Mesenchymal stem cell (in vitro differentiated cells and primary cell): ENCODE measurements around the gene GRK1.

ENCODE experiments used
- DNase-seq: peaks from one replicate; pipeline ENCODE4 v3.0.0-alpha.2; 2013
- H2AFZ ChIP-seq: one replicate; pipeline ENCODE4 v1.6.1; 2013; ENCODE audit warnings: low read depth, mild to moderate bottlenecking, control low read depth, inconsistent platforms, low read length, moderate library complexity
- H2AK5ac ChIP-seq: 2 replicates; pipeline ENCODE4 v1.6.1; 2013; ENCODE audit warnings: low read length, moderate library complexity, mild to moderate bottlenecking, inconsistent platforms; ENCODE audit not compliant: severe bottlenecking
- H2BK120ac ChIP-seq: one replicate; pipeline ENCODE4 v1.6.1; 2013; ENCODE audit warnings: low read depth, mild to moderate bottlenecking, inconsistent platforms, low read length, moderate library complexity
- H2BK12ac ChIP-seq, 2 experiments: one replicate each; pipeline ENCODE4 v1.6.1; 2013; ENCODE audit warnings: inconsistent platforms in 2 of 2, low read length in 2 of 2, mild to moderate bottlenecking in 2 of 2, moderate library complexity in 2 of 2, control low read depth in 1 of 2
- H2BK15ac ChIP-seq: one replicate; pipeline ENCODE4 v1.6.1; 2013; ENCODE audit warnings: mild to moderate bottlenecking, low read depth, inconsistent platforms; ENCODE audit not compliant: poor library complexity, severe bottlenecking
- H2BK5ac ChIP-seq: 2 replicates; pipeline ENCODE4 v1.6.1; 2013; ENCODE audit warnings: low read depth, mild to moderate bottlenecking, low read length, control low read depth, inconsistent platforms; ENCODE audit not compliant: poor library complexity, severe bottlenecking
- H3K14ac ChIP-seq, 2 experiments: one replicate each; pipeline ENCODE4 v1.6.1; 2013; ENCODE audit warnings: inconsistent platforms in 2 of 2, low read length in 2 of 2, control low read depth in 1 of 2, mild to moderate bottlenecking in 1 of 2, moderate library complexity in 1 of 2
- H3K18ac ChIP-seq, 2 experiments: one replicate each; pipeline ENCODE4 v1.6.1; 2013; ENCODE audit warnings: inconsistent platforms in 2 of 2, low read length in 2 of 2, control low read depth in 1 of 2, low read depth in 1 of 2, mild to moderate bottlenecking in 1 of 2
- H3K23ac ChIP-seq, 2 experiments: one replicate each; pipeline ENCODE4 v1.6.1; 2013; ENCODE audit warnings: inconsistent platforms in 2 of 2, low read length in 2 of 2, mild to moderate bottlenecking in 2 of 2, moderate library complexity in 2 of 2, control low read depth in 1 of 2
- H3K27ac ChIP-seq: 2 replicates; pipeline ENCODE4 v1.5.1; 2013; ENCODE audit warnings: mild to moderate bottlenecking, moderate library complexity, low read length, control low read depth, inconsistent platforms; ENCODE audit not compliant: poor library complexity, severe bottlenecking
- H3K27me3 ChIP-seq, 2 experiments: 2 replicates each; pipeline versions ENCODE4 v1.6.1 to v1.7.0; 2013; ENCODE audit warnings: low read length in 2 of 2, mild to moderate bottlenecking in 2 of 2, moderate library complexity in 2 of 2, control low read depth in 1 of 2, inconsistent platforms in 1 of 2; ENCODE audit not compliant: control insufficient read depth in 1 of 2, insufficient read depth in 1 of 2
- H3K36me3 ChIP-seq, 2 experiments: 2 replicates each; pipeline versions ENCODE4 v1.6.1 to v1.7.0; 2013; ENCODE audit warnings: low read length in 2 of 2, control low read depth in 1 of 2, inconsistent platforms in 1 of 2, low read depth in 1 of 2, mild to moderate bottlenecking in 1 of 2; ENCODE audit not compliant: insufficient read depth in 2 of 2, control insufficient read depth in 1 of 2
- H3K4ac ChIP-seq, 2 experiments: one replicate each; pipeline ENCODE4 v1.6.1; 2013; ENCODE audit warnings: inconsistent platforms in 2 of 2, low read length in 2 of 2, mild to moderate bottlenecking in 2 of 2, moderate library complexity in 2 of 2, control low read depth in 1 of 2, low read depth in 1 of 2
- H3K4me1 ChIP-seq: 2 replicates; pipeline ENCODE4 v1.6.1; 2013; ENCODE audit warnings: low read depth, low read length, control low read depth; ENCODE audit not compliant: control insufficient read depth, insufficient read depth
- H3K4me2 ChIP-seq: 2 replicates; pipeline ENCODE4 v1.6.1; 2013; ENCODE audit warnings: low read length, mild to moderate bottlenecking, inconsistent platforms; ENCODE audit not compliant: poor library complexity, severe bottlenecking
- H3K4me3 ChIP-seq, 2 experiments: 2 replicates each; pipeline versions ENCODE4 v1.5.1 to v1.7.0; 2013; ENCODE audit warnings: low read length in 2 of 2, mild to moderate bottlenecking in 2 of 2, control low read depth in 1 of 2, low read depth in 1 of 2; ENCODE audit not compliant: insufficient read depth in 1 of 2
- H3K79me1 ChIP-seq: replicated peaks from 2 replicates; pipeline ENCODE4 v1.6.1; 2013; ENCODE audit warnings: mild to moderate bottlenecking, control low read depth, low read length, inconsistent platforms; ENCODE audit not compliant: poor library complexity, severe bottlenecking
- H3K9ac ChIP-seq: 2 replicates; pipeline ENCODE4 v1.7.0; 2013; ENCODE audit warnings: mild to moderate bottlenecking, low read length, moderate library complexity
- H3K9me3 ChIP-seq: 2 replicates; pipeline ENCODE4 v1.7.0; 2013; ENCODE audit warnings: mild to moderate bottlenecking, low read length; ENCODE audit not compliant: control insufficient read depth
- H4K8ac ChIP-seq: one replicate; pipeline ENCODE4 v1.6.1; 2013; ENCODE audit warnings: inconsistent platforms, mild to moderate bottlenecking, low read length, moderate library complexity
- H4K91ac ChIP-seq: one replicate; pipeline ENCODE4 v1.6.1; 2013; ENCODE audit warnings: mild to moderate bottlenecking, low read length, inconsistent platforms
- WGBS: methylation state at CpG from one replicate; pipeline ENCODE4 v1.1.7; 2013; ENCODE audit warnings: mixed read lengths; 5-methylcytosine and 5-hydroxymethylcytosine counted together

GRK1 gene

GRCh38 chr13:113630804-113631203 is 36.2 kb upstream of the GRK1 start:
- WGBS: 91% methylated on average over 6 of the region's 6 CpGs
- H2AK5ac ChIP-seq: no peak overlapping the region
- peaks cover 72 to 82% of the 10 kb centered on the region in 2 experiments for H3K36me3 ChIP-seq
- H2BK12ac ChIP-seq: no peak overlapping the region
- DNase-seq: no peak
- H3K79me1 ChIP-seq: peaks cover 60% of the 10 kb centered on the region
- no peak overlapping the region for H2AFZ ChIP-seq
- no peak overlapping the region for H3K4me3 ChIP-seq
- H3K9me3 ChIP-seq: no peaks in the 10 kb centered on the region
- H2BK120ac ChIP-seq: no peak overlapping the region
- H3K27me3 ChIP-seq: no peaks in the 10 kb centered on the region
- no peak overlapping the region for H3K18ac ChIP-seq
- H2BK5ac ChIP-seq: no peak overlapping the region
- no peak overlapping the region for H3K4me2 ChIP-seq
- no peak overlapping the region for H4K8ac ChIP-seq
- H4K91ac ChIP-seq: no peak overlapping the region
- no peak overlapping the region for H3K23ac ChIP-seq
- H3K27ac ChIP-seq: no peak overlapping the region
- peaks cover 17% of the 10 kb centered on the region for H3K4me1 ChIP-seq
- no peak overlapping the region for H2BK15ac ChIP-seq
- no peak overlapping the region for H3K14ac ChIP-seq
- H3K9ac ChIP-seq: no peak overlapping the region
- H3K4ac ChIP-seq: no peak overlapping the region

- no peak overlapping the region for H3K23ac ChIP-seq
- H3K4ac ChIP-seq: no peak overlapping the region
- H2BK120ac ChIP-seq: no peak overlapping the region
- no peak overlapping the region for H3K27ac ChIP-seq
- H4K91ac ChIP-seq: no peak overlapping the region
- H4K8ac ChIP-seq: no peak overlapping the region
- H2BK12ac ChIP-seq: no peak overlapping the region
- DNase-seq: no peak
- no peak overlapping the region for H3K18ac ChIP-seq
- H3K27me3 ChIP-seq: no peaks in the 10 kb centered on the region
- H3K9ac ChIP-seq: no peak overlapping the region
- peaks cover 12% of the 10 kb centered on the region for H3K4me1 ChIP-seq
- H2AK5ac ChIP-seq: no peak overlapping the region
- peaks cover 79 to 89% of the 10 kb centered on the region in 2 experiments for H3K36me3 ChIP-seq
- H2BK15ac ChIP-seq: no peak overlapping the region
- H3K79me1 ChIP-seq: peaks cover 65% of the 10 kb centered on the region
- H3K9me3 ChIP-seq: no peaks in the 10 kb centered on the region
- H2AFZ ChIP-seq: no peak overlapping the region
- H2BK5ac ChIP-seq: no peak overlapping the region
- H3K14ac ChIP-seq: no peak overlapping the region
- H3K4me3 ChIP-seq: no peak overlapping the region
- 98% methylated on average over 42 of the region's 42 CpGs for whole genome bisulfite sequencing
- no peak overlapping the region for H3K4me2 ChIP-seq
Measured at GRCh38 chr13:113631341-113632095, 35.5 kb upstream of the GRK1 start.

GRCh38 chr13:113632706-113633484 is 34.1 kb upstream of the GRK1 start:
- Histone ChIP-seq H3K23ac (no peak overlapping the region), H3K14ac (no peak overlapping the region), H2AFZ (no peak overlapping the region), H3K4me1 (peaks cover 10% of the 10 kb centered on the region), H2BK12ac (no peak overlapping the region), H2BK5ac (no peak overlapping the region), H3K18ac (no peak overlapping the region), H2BK120ac (no peak overlapping the region), H2BK15ac (no peak overlapping the region), H3K36me3 (peaks cover 87 to 93% of the 10 kb centered on the region in 2 experiments), H3K9me3 (no peaks in the 10 kb centered on the region), H4K8ac (no peak overlapping the region), H3K27ac (no peak overlapping the region), H3K4ac (no peak overlapping the region), H3K9ac (no peak overlapping the region), H3K27me3 (no peaks in the 10 kb centered on the region), H3K4me2 (no peak overlapping the region), H4K91ac (no peak overlapping the region), H2AK5ac (no peak overlapping the region), H3K79me1 (peaks cover 68% of the 10 kb centered on the region), H3K4me3 (no peak overlapping the region)
- DNase-seq: no peak
- 98% methylated on average over 38 of the region's 38 CpGs for WGBS

- H2BK15ac ChIP-seq: no peak overlapping the region
- no peak overlapping the region for H3K14ac ChIP-seq
- no peak overlapping the region for H4K8ac ChIP-seq
- no peak overlapping the region for H2AK5ac ChIP-seq
- H3K4me2 ChIP-seq: no peak overlapping the region
- H2BK5ac ChIP-seq: no peak overlapping the region
- peaks cover 69% of the 10 kb centered on the region for H3K79me1 ChIP-seq
- no peak for DNase-seq
- H3K23ac ChIP-seq: no peak overlapping the region
- no peak overlapping the region for H3K9ac ChIP-seq
- H3K4ac ChIP-seq: no peak overlapping the region
- H2BK120ac ChIP-seq: no peak overlapping the region
- no peaks in the 10 kb centered on the region for H3K9me3 ChIP-seq
- peaks cover 90 to 92% of the 10 kb centered on the region in 2 experiments for H3K36me3 ChIP-seq
- H2AFZ ChIP-seq: no peak overlapping the region
- no peak overlapping the region for H3K18ac ChIP-seq
- no peak overlapping the region for H3K4me3 ChIP-seq
- WGBS: 97% methylated on average over 18 of the region's 18 CpGs
- H4K91ac ChIP-seq: no peak overlapping the region
- H3K4me1 ChIP-seq: peaks cover 8% of the 10 kb centered on the region
- H3K27me3 ChIP-seq: no peaks in the 10 kb centered on the region
- H2BK12ac ChIP-seq: no peak overlapping the region
- H3K27ac ChIP-seq: no peak overlapping the region
Measured at GRCh38 chr13:113633485-113633873, 33.5 kb upstream of the GRK1 start.
